Trophoblast cell (in vitro differentiated cells and primary cell): Measurements from ENCODE around the gene LRRTM4.

Experiments
- DNase-seq, 2 donors: peaks; one replicate each; pipeline ENCODE4 v3.0.0-alpha.2; 2016
- H2AFZ ChIP-seq: 2 replicates; pipeline ENCODE4 v1.6.1; 2013; ENCODE audit warnings: low read length, moderate library complexity, mild to moderate bottlenecking; ENCODE audit not compliant: insufficient read depth, poor library complexity
- H2AK5ac ChIP-seq: 2 replicates; pipeline ENCODE4 v1.6.1; 2013; ENCODE audit warnings: mild to moderate bottlenecking, low read length
- H2BK120ac ChIP-seq: 2 replicates; pipeline ENCODE4 v1.6.1; 2013; ENCODE audit warnings: low read length, mild to moderate bottlenecking, moderate library complexity; ENCODE audit not compliant: insufficient read depth, poor library complexity
- H2BK12ac ChIP-seq: 2 replicates; pipeline ENCODE4 v1.6.1; 2013; ENCODE audit warnings: mild to moderate bottlenecking, low read length, moderate library complexity
- H2BK5ac ChIP-seq: 2 replicates; pipeline ENCODE4 v1.6.1; 2013; ENCODE audit warnings: low read length, low read depth, moderate library complexity, mild to moderate bottlenecking; ENCODE audit not compliant: poor library complexity
- H3K14ac ChIP-seq: 2 replicates; pipeline ENCODE4 v1.6.1; 2013; ENCODE audit warnings: mild to moderate bottlenecking, low read length
- H3K18ac ChIP-seq: 2 replicates; pipeline ENCODE4 v1.6.1; 2013; ENCODE audit warnings: mild to moderate bottlenecking, low read length
- H3K23ac ChIP-seq: 2 replicates; pipeline ENCODE4 v1.6.1; 2013; ENCODE audit warnings: low read length
- H3K27ac ChIP-seq: 2 replicates; pipeline ENCODE4 v1.5.1; 2013; ENCODE audit warnings: low read depth, mild to moderate bottlenecking, inconsistent platforms, low read length, moderate library complexity
- H3K27me3 ChIP-seq: 2 replicates; pipeline ENCODE4 v1.6.1; 2013; ENCODE audit warnings: inconsistent platforms, mild to moderate bottlenecking, low read length, moderate library complexity; ENCODE audit not compliant: insufficient read depth
- H3K36me3 ChIP-seq, 2 experiments: 1 replicate in 1 of 2; 2 replicates in 1 of 2; pipeline ENCODE4 v1.6.1; 2013; ENCODE audit warnings: low read length in 2 of 2, mild to moderate bottlenecking in 2 of 2, moderate library complexity in 1 of 2; ENCODE audit not compliant: insufficient read depth in 2 of 2, control insufficient read depth in 1 of 2
- H3K4ac ChIP-seq: 2 replicates; pipeline ENCODE4 v1.6.1; 2013; ENCODE audit warnings: low read depth, mild to moderate bottlenecking, low read length, moderate library complexity
- H3K4me1 ChIP-seq, 2 experiments: 1 replicate in 1 of 2; 2 replicates in 1 of 2; pipeline ENCODE4 v1.6.1; 2013; ENCODE audit warnings: low read length in 2 of 2, mild to moderate bottlenecking in 2 of 2, moderate library complexity in 1 of 2; ENCODE audit not compliant: insufficient read depth in 2 of 2, control insufficient read depth in 1 of 2
- H3K4me2 ChIP-seq: 2 replicates; pipeline ENCODE4 v1.6.1; 2013; ENCODE audit warnings: inconsistent platforms, mild to moderate bottlenecking, low read length, moderate library complexity
- H3K4me3 ChIP-seq: 2 replicates; pipeline ENCODE4 v1.5.1; 2013; ENCODE audit warnings: mild to moderate bottlenecking, low read depth, low read length, inconsistent platforms
- H3K79me1 ChIP-seq: one replicate; pipeline ENCODE4 v1.6.1; 2013; ENCODE audit warnings: low read length
- H3K79me2 ChIP-seq: 2 replicates; pipeline ENCODE4 v1.6.1; 2013; ENCODE audit warnings: low read length, mild to moderate bottlenecking; ENCODE audit not compliant: control insufficient read depth, insufficient read depth, poor library complexity
- H3K9ac ChIP-seq: 2 replicates; pipeline ENCODE4 v1.6.1; 2013; ENCODE audit warnings: mild to moderate bottlenecking, low read length
- H3K9me3 ChIP-seq: 2 replicates; pipeline ENCODE4 v1.6.1; 2013; ENCODE audit warnings: low read depth, mild to moderate bottlenecking, control low read depth, inconsistent platforms, low read length; ENCODE audit not compliant: insufficient read depth
- H4K12ac ChIP-seq: 2 replicates; pipeline ENCODE4 v1.6.1; 2013; ENCODE audit warnings: low read depth, mild to moderate bottlenecking, low read length, moderate library complexity
- H4K8ac ChIP-seq: 2 replicates; pipeline ENCODE4 v1.6.1; 2013; ENCODE audit warnings: low read depth, mild to moderate bottlenecking, low read length, moderate library complexity
- H4K91ac ChIP-seq: one replicate; pipeline ENCODE4 v1.6.1; 2013; ENCODE audit warnings: low read depth, mild to moderate bottlenecking, low read length, moderate library complexity
- WGBS: extraction: QIAGEN DNeasy Blood & Tissue Kit; methylation state at CpG from one replicate; pipeline ENCODE4 v1.1.7; 2013; ENCODE audit warnings: missing lambda C conversion rate; ENCODE audit not compliant: insufficient read length, insufficient coverage; ENCODE audit errors: extremely low coverage; 5-methylcytosine and 5-hydroxymethylcytosine counted together

The LRRTM4 gene

GRCh38 chr2:77479395-77479794 is 42.8 kb downstream of the LRRTM4 start:
- Histone ChIP-seq H4K12ac (no peak overlapping the region), H3K14ac (no peak overlapping the region), H4K91ac (no peak overlapping the region), H3K4me1 (no peaks in the 10 kb centered on the region), H3K27ac (no peak overlapping the region), H4K8ac (no peak overlapping the region), H2BK120ac (no peak overlapping the region), H2BK5ac (no peak overlapping the region), H3K4me3 (no peak overlapping the region), H3K79me1 (no peaks in the 10 kb centered on the region), H2AFZ (no peak overlapping the region), H3K9me3 (no peaks in the 10 kb centered on the region), H3K4me2 (no peak overlapping the region), H3K9ac (no peak overlapping the region), H3K23ac (no peak overlapping the region), H2BK12ac (no peak overlapping the region), H3K79me2 (no peaks in the 10 kb centered on the region), H2AK5ac (no peak overlapping the region), H3K27me3 (no peaks in the 10 kb centered on the region), H3K4ac (no peak overlapping the region), H3K36me3 (no peaks in the 10 kb centered on the region), H3K18ac (no peak overlapping the region)
- 94% methylated on average over 1 of the region's 6 CpGs for WGBS
- no peak for DNase-seq

- no peaks in the 10 kb centered on the region for H3K79me2 ChIP-seq
- no peaks in the 10 kb centered on the region for H3K36me3 ChIP-seq
- H3K4me1 ChIP-seq: no peaks in the 10 kb centered on the region
- no peak overlapping the region for H4K12ac ChIP-seq
- no peak overlapping the region for H3K4me3 ChIP-seq
- H3K9ac ChIP-seq: no peak overlapping the region
- no peak overlapping the region for H2AK5ac ChIP-seq
- WGBS: no CpG with 5 or more reads among the region's 3 CpGs
- H3K79me1 ChIP-seq: no peaks in the 10 kb centered on the region
- DNase-seq: no peak
- no peak overlapping the region for H2BK12ac ChIP-seq
- no peak overlapping the region for H4K8ac ChIP-seq
- H3K4ac ChIP-seq: no peak overlapping the region
- H3K4me2 ChIP-seq: no peak overlapping the region
- no peak overlapping the region for H4K91ac ChIP-seq
- H2BK5ac ChIP-seq: no peak overlapping the region
- no peak overlapping the region for H2BK120ac ChIP-seq
- no peak overlapping the region for H3K27ac ChIP-seq
- no peak overlapping the region for H3K14ac ChIP-seq
- H3K9me3 ChIP-seq: no peaks in the 10 kb centered on the region
- no peak overlapping the region for H2AFZ ChIP-seq
- no peaks in the 10 kb centered on the region for H3K27me3 ChIP-seq
- no peak overlapping the region for H3K18ac ChIP-seq
- H3K23ac ChIP-seq: no peak overlapping the region
Observed at GRCh38 chr2:77470096-77470495, 52.1 kb downstream of the LRRTM4 start.

- H2BK12ac ChIP-seq: no peak overlapping the region
- H3K36me3 ChIP-seq: no peaks in the 10 kb centered on the region
- H3K4ac ChIP-seq: no peak overlapping the region
- H3K4me1 ChIP-seq: no peaks in the 10 kb centered on the region
- no peak overlapping the region for H3K27ac ChIP-seq
- H2AK5ac ChIP-seq: no peak overlapping the region
- no peak overlapping the region for H3K23ac ChIP-seq
- H2BK120ac ChIP-seq: no peak overlapping the region
- H3K18ac ChIP-seq: no peak overlapping the region
- H2AFZ ChIP-seq: no peak overlapping the region
- no CpG with 5 or more reads among the region's 4 CpGs for WGBS
- no peak overlapping the region for H4K8ac ChIP-seq
- no peak overlapping the region for H3K14ac ChIP-seq
- H3K79me2 ChIP-seq: no peaks in the 10 kb centered on the region
- H4K12ac ChIP-seq: no peak overlapping the region
- H3K4me3 ChIP-seq: no peak overlapping the region
- H3K4me2 ChIP-seq: no peak overlapping the region
- H3K9ac ChIP-seq: no peak overlapping the region
- H3K27me3 ChIP-seq: no peaks in the 10 kb centered on the region
- H3K79me1 ChIP-seq: no peaks in the 10 kb centered on the region
- H4K91ac ChIP-seq: no peak overlapping the region
- DNase-seq: no peak
- H3K9me3 ChIP-seq: no peaks in the 10 kb centered on the region
- H2BK5ac ChIP-seq: no peak overlapping the region
Observed at GRCh38 chr2:77469106-77469505, 53.1 kb downstream of the LRRTM4 start.

- Histone ChIP-seq H3K9me3 (no peaks in the 10 kb centered on the region), H3K4me2 (no peak overlapping the region), H2BK5ac (no peak overlapping the region), H2AFZ (no peak overlapping the region), H2AK5ac (no peak overlapping the region), H3K4ac (no peak overlapping the region), H3K4me1 (no peaks in the 10 kb centered on the region), H3K23ac (no peak overlapping the region), H4K91ac (no peak overlapping the region), H3K27ac (no peak overlapping the region), H3K4me3 (no peak overlapping the region), H3K18ac (no peak overlapping the region), H3K79me2 (no peaks in the 10 kb centered on the region), H3K79me1 (no peaks in the 10 kb centered on the region), H4K8ac (no peak overlapping the region), H4K12ac (no peak overlapping the region), H3K9ac (no peak overlapping the region), H3K27me3 (no peaks in the 10 kb centered on the region), H2BK12ac (no peak overlapping the region), H3K36me3 (no peaks in the 10 kb centered on the region), H2BK120ac (no peak overlapping the region), H3K14ac (no peak overlapping the region)
- no peak for DNase-seq
- no CpG with 5 or more reads among the region's 3 CpGs for WGBS
Observed at GRCh38 chr2:77459840-77460239, 62.3 kb downstream of the LRRTM4 start.
